Rectal smooth muscle tissue (tissue), 1 donor: Measurements from ENCODE around the gene MTHFD2L.

Experiments
- H3K27ac ChIP-seq: one replicate; pipeline ENCODE4 v1.7.0; 2013; ENCODE audit warnings: low read depth, low read length, inconsistent platforms
- H3K27me3 ChIP-seq: one replicate; pipeline ENCODE4 v1.7.0; 2013; ENCODE audit warnings: low read length; ENCODE audit not compliant: control insufficient read depth, insufficient read depth
- H3K36me3 ChIP-seq: one replicate; pipeline ENCODE4 v1.7.0; 2013; ENCODE audit warnings: low read length; ENCODE audit not compliant: control insufficient read depth, insufficient read depth
- H3K4me1 ChIP-seq: one replicate; pipeline ENCODE4 v1.7.0; 2013; ENCODE audit warnings: low read length; ENCODE audit not compliant: control insufficient read depth, insufficient read depth
- H3K4me3 ChIP-seq: one replicate; pipeline ENCODE4 v1.7.0; 2013; ENCODE audit warnings: low read length
- H3K9ac ChIP-seq: one replicate; pipeline ENCODE4 v1.7.0; 2013; ENCODE audit warnings: low read length

Gene MTHFD2L

GRCh38 chr4:74307170-74307569, 149.3 kb downstream of the MTHFD2L start:
- H3K4me3 ChIP-seq: no peak overlapping the region

GRCh38 chr4:74308215-74308614, 150.3 kb downstream of the MTHFD2L start, which contains the start of gene EPGN:
Gene EPGN, plus strand, starts transcription at chr4:74308470. Its CDS starts 64 bp downstream, at chr4:74308534.
- no peak within 1 kb of the TSS for H3K9ac ChIP-seq
- no peak within 1 kb of the TSS for H3K4me3 ChIP-seq
- no peak within 1 kb of the TSS for H3K27ac ChIP-seq
- H3K27me3 ChIP-seq: no peaks in the 10 kb centered on the region
- no peaks in the 10 kb centered on the region for H3K4me1 ChIP-seq
- no peaks in the 10 kb centered on the region for H3K36me3 ChIP-seq

More at GRCh38 chr4:74307170-74307569, 149.3 kb downstream of the MTHFD2L start:
- H3K27me3 ChIP-seq: no peaks in the 10 kb centered on the region
- H3K27ac ChIP-seq: no peak overlapping the region
- H3K4me1 ChIP-seq: no peaks in the 10 kb centered on the region
- no peaks in the 10 kb centered on the region for H3K36me3 ChIP-seq
- H3K9ac ChIP-seq: no peak overlapping the region

GRCh38 chr4:74309223-74309622, 151.3 kb downstream of the MTHFD2L start:
- Histone ChIP-seq H3K9ac (no peak overlapping the region), H3K27me3 (no peaks in the 10 kb centered on the region), H3K4me1 (no peaks in the 10 kb centered on the region), H3K36me3 (no peaks in the 10 kb centered on the region), H3K27ac (no peak overlapping the region), H3K4me3 (no peak overlapping the region)

- H3K9ac ChIP-seq: no peak overlapping the region
- no peak overlapping the region for H3K27ac ChIP-seq
- H3K36me3 ChIP-seq: no peaks in the 10 kb centered on the region
- H3K4me3 ChIP-seq: no peak overlapping the region
- no peaks in the 10 kb centered on the region for H3K4me1 ChIP-seq
- no peaks in the 10 kb centered on the region for H3K27me3 ChIP-seq
Observed at GRCh38 chr4:74311696-74312313, 153.9 kb downstream of the MTHFD2L start.

GRCh38 chr4:74314329-74314728, 156.4 kb downstream of the MTHFD2L start:
- Histone ChIP-seq H3K36me3 (no peaks in the 10 kb centered on the region), H3K27me3 (no peaks in the 10 kb centered on the region), H3K27ac (no peak overlapping the region), H3K4me3 (no peak overlapping the region), H3K9ac (no peak overlapping the region), H3K4me1 (no peaks in the 10 kb centered on the region)

GRCh38 chr4:74314944-74315343, 157.0 kb downstream of the MTHFD2L start:
- no peaks in the 10 kb centered on the region for H3K27me3 ChIP-seq
- H3K36me3 ChIP-seq: no peaks in the 10 kb centered on the region
- H3K27ac ChIP-seq: no peak overlapping the region
- H3K9ac ChIP-seq: no peak overlapping the region
- H3K4me1 ChIP-seq: no peaks in the 10 kb centered on the region
- H3K4me3 ChIP-seq: no peak overlapping the region

GRCh38 chr4:74315376-74315775, 157.5 kb downstream of the MTHFD2L start:
- H3K27me3 ChIP-seq: no peaks in the 10 kb centered on the region
- no peaks in the 10 kb centered on the region for H3K4me1 ChIP-seq
- no peak overlapping the region for H3K4me3 ChIP-seq
- no peak overlapping the region for H3K9ac ChIP-seq
- H3K27ac ChIP-seq: no peak overlapping the region
- H3K36me3 ChIP-seq: no peaks in the 10 kb centered on the region

GRCh38 chr4:74316397-74316796, 158.5 kb downstream of the MTHFD2L start:
- H3K27ac ChIP-seq: no peak overlapping the region
- H3K27me3 ChIP-seq: no peaks in the 10 kb centered on the region
- no peaks in the 10 kb centered on the region for H3K4me1 ChIP-seq
- no peaks in the 10 kb centered on the region for H3K36me3 ChIP-seq
- H3K9ac ChIP-seq: no peak overlapping the region
- H3K4me3 ChIP-seq: no peak overlapping the region

- Histone ChIP-seq H3K4me1 (no peaks in the 10 kb centered on the region), H3K27ac (no peak overlapping the region), H3K27me3 (no peaks in the 10 kb centered on the region), H3K36me3 (no peaks in the 10 kb centered on the region), H3K4me3 (no peak overlapping the region), H3K9ac (no peak overlapping the region)
Observed at GRCh38 chr4:74317616-74318246, 159.8 kb downstream of the MTHFD2L start.

GRCh38 chr4:74318276-74318675, 160.4 kb downstream of the MTHFD2L start:
- Histone ChIP-seq H3K4me1 (no peaks in the 10 kb centered on the region), H3K36me3 (no peaks in the 10 kb centered on the region), H3K27ac (no peak overlapping the region), H3K9ac (no peak overlapping the region), H3K27me3 (no peaks in the 10 kb centered on the region), H3K4me3 (no peak overlapping the region)

- Histone ChIP-seq H3K36me3 (no peaks in the 10 kb centered on the region), H3K4me3 (no peak overlapping the region), H3K9ac (no peak overlapping the region), H3K27me3 (no peaks in the 10 kb centered on the region), H3K27ac (no peak overlapping the region), H3K4me1 (no peaks in the 10 kb centered on the region)
Observed at GRCh38 chr4:74319470-74319869, 161.6 kb downstream of the MTHFD2L start.

GRCh38 chr4:74320559-74321118, 162.7 kb downstream of the MTHFD2L start:
- H3K36me3 ChIP-seq: no peaks in the 10 kb centered on the region
- H3K4me1 ChIP-seq: no peaks in the 10 kb centered on the region
- no peak overlapping the region for H3K9ac ChIP-seq

GRCh38 chr4:74322301-74322700, 164.4 kb downstream of the MTHFD2L start:
- Histone ChIP-seq H3K27me3 (no peaks in the 10 kb centered on the region), H3K9ac (no peak overlapping the region), H3K27ac (no peak overlapping the region), H3K4me1 (no peaks in the 10 kb centered on the region), H3K36me3 (no peaks in the 10 kb centered on the region), H3K4me3 (no peak overlapping the region)

More at GRCh38 chr4:74320559-74321118, 162.7 kb downstream of the MTHFD2L start:
- Histone ChIP-seq H3K4me3 (no peak overlapping the region), H3K27ac (no peak overlapping the region), H3K27me3 (no peaks in the 10 kb centered on the region)
